GM12878 (cell line): Measurements from ENCODE around the gene OR6B1. TPM values are rescaled to one million over a fixed set of nuclear protein-coding genes. Genes with fewer than 3 reads are reported as not detected.

Experiments used
- ATAC-seq: fragments of 200-7000 bp; cut with Tn5 transposase; 3 replicates; pipeline ENCODE4 v1.9.1; 2020; ENCODE audit warnings: mild to moderate bottlenecking, moderate library complexity
- BruUV-seq: library from RNA; stranded (reverse); fragments of 400-500 nt; replicated peaks from 2 replicates; lab custom pipeline; 2021; lab: Mats Ljungman, UMichigan
- CTCF ChIA-PET: fragments of 300-600 bp; sonication (Branson Sonifier 250); formaldehyde crosslinking; extraction: SDS; loops from one replicate; lab custom pipeline; 2021; ENCODE audit warnings: inconsistent platforms; lab: Yijun Ruan, JAX
- POLR2A ChIA-PET: fragments of 350-600 bp; formaldehyde crosslinking; extraction: SDS; loops from one replicate; lab custom pipeline; 2021; ENCODE audit warnings: inconsistent platforms; lab: Charles Lee
- RAD21 ChIA-PET: fragments of 300-600 bp; sonication (Branson Sonifier 250); formaldehyde crosslinking; loops from one replicate; lab custom pipeline; 2023; ENCODE audit warnings: antibody characterized with exemption; ENCODE audit not compliant: unreplicated experiment; lab: Charles Lee
- SMC1A ChIA-PET: fragments of 300-600 bp; sonication (Branson Sonifier 250); formaldehyde crosslinking; loops from one replicate; lab custom pipeline; 2023; ENCODE audit not compliant: unreplicated experiment, uncharacterized antibody; lab: Charles Lee
- DNase-seq: peaks from one replicate; pipeline ENCODE4 v3.0.0-alpha.2; 2011; ENCODE audit warnings: low read depth, low spot score
- FAIRE-seq: peaks from 3 replicates; lab custom pipeline; 2011; peaks lifted over from hg19 to GRCh38; lab: Jason Lieb, UNC
- H2AFZ ChIP-seq: 2 replicates; pipeline ENCODE4 v1.6.0; 2011; ENCODE audit warnings: low read depth, low read length, control low read depth; ENCODE audit not compliant: control insufficient read depth
- H3K27ac ChIP-seq: 2 replicates; pipeline ENCODE4 v1.5.1; 2011; ENCODE audit warnings: control low read depth; ENCODE audit not compliant: control insufficient read depth, insufficient read depth
- H3K27me3 ChIP-seq, 2 experiments: replicated peaks in 1 of 2; 2 replicates each; pipeline versions ENCODE4 v1.6.0 to v1.6.1; 2011; ENCODE audit warnings: low read length in 1 of 2; ENCODE audit not compliant: control insufficient read depth in 2 of 2, insufficient read depth in 2 of 2
- H3K36me3 ChIP-seq, 2 experiments: 2 replicates each; pipeline ENCODE4 v1.5.1; 2011; ENCODE audit warnings: low read length in 1 of 2; ENCODE audit not compliant: control insufficient read depth in 2 of 2, insufficient read depth in 2 of 2
- H3K4me1 ChIP-seq: 2 replicates; pipeline ENCODE4 v1.6.1; 2011; ENCODE audit warnings: mild to moderate bottlenecking, low read length, moderate library complexity, mixed read lengths; ENCODE audit not compliant: control insufficient read depth, insufficient read depth
- H3K4me2 ChIP-seq: 2 replicates; pipeline ENCODE4 v1.6.0; 2011; ENCODE audit warnings: control low read depth; ENCODE audit not compliant: control insufficient read depth, insufficient read depth
- H3K4me3 ChIP-seq: fragments of 200-600 bp; sonication (generic); 2 replicates; pipeline ENCODE4 v1.5.1; 2016
- H3K79me2 ChIP-seq: 2 replicates; pipeline ENCODE4 v1.6.0; 2011; ENCODE audit warnings: low read length; ENCODE audit not compliant: control insufficient read depth, insufficient read depth
- H3K9ac ChIP-seq: 2 replicates; pipeline ENCODE4 v1.8.0; 2011; ENCODE audit warnings: low read length, control low read depth, mixed read lengths; ENCODE audit not compliant: control insufficient read depth, insufficient read depth
- H3K9me3 ChIP-seq: replicated peaks from 3 replicates; pipeline ENCODE4 v1.5.1; 2011; ENCODE audit warnings: mild to moderate bottlenecking, low read length; ENCODE audit not compliant: control insufficient read depth, insufficient read depth
- H4K20me1 ChIP-seq: 2 replicates; pipeline ENCODE4 v1.6.0; 2011; ENCODE audit not compliant: control insufficient read depth, insufficient read depth
- CBX3 ChIP-seq: fragments of 200-600 bp; sonication (generic); IDR thresholded peaks from 2 replicates; pipeline ENCODE4 v1.6.1; 2016; ENCODE audit warnings: low read depth, borderline replicate concordance
- CREB1 ChIP-seq: IDR thresholded peaks from 2 replicates; pipeline ENCODE4 v1.6.1; 2012; ENCODE audit warnings: low read depth, mild to moderate bottlenecking, inconsistent platforms
- IRF4 ChIP-seq: IDR thresholded peaks from 2 replicates; pipeline ENCODE4 v1.6.1; 2011; ENCODE audit warnings: low read depth, low read length
- MYB ChIP-seq: fragments of 150-350 bp; IDR thresholded peaks from 2 replicates; pipeline ENCODE4 v1.6.1; 2014; ENCODE audit warnings: mild to moderate bottlenecking, low read depth, low read length, borderline replicate concordance
- NFXL1 ChIP-seq: fragments of 450-650 bp; IDR thresholded peaks from 2 replicates; pipeline ENCODE4 v1.6.1; 2017; ENCODE audit warnings: antibody characterized with exemption, mild to moderate bottlenecking, borderline replicate concordance
- NKRF ChIP-seq: fragments of 450-650 bp; conservative IDR thresholded peaks from 2 replicates; pipeline ENCODE4 v1.6.1; 2017; ENCODE audit warnings: mild to moderate bottlenecking, moderate library complexity
- POLR2AphosphoS2 ChIP-seq: IDR thresholded peaks from 2 replicates; pipeline ENCODE4 v1.6.1; 2011; ENCODE audit warnings: low read depth, mild to moderate bottlenecking, low read length, improper control_type of control experiment, moderate library complexity
- RB1 ChIP-seq: fragments of 450-650 bp; formaldehyde crosslinking; IDR thresholded peaks from 2 replicates; pipeline ENCODE4 v1.6.1; 2017; ENCODE audit warnings: mild to moderate bottlenecking, borderline replicate concordance
- RCOR1 ChIP-seq: conservative IDR thresholded peaks from 2 replicates; pipeline ENCODE4 v1.6.1; 2012; ENCODE audit warnings: low read depth, low read length, improper control_type of control experiment
- RELA ChIP-seq: fragments of 450-650 bp; IDR thresholded peaks from 2 replicates; pipeline ENCODE4 v1.8.0; 2014; ENCODE audit warnings: borderline replicate concordance; ENCODE audit not compliant: partially characterized antibody
- SMARCA5 ChIP-seq: fragments of 450-650 bp; IDR thresholded peaks from 2 replicates; pipeline ENCODE4 v1.6.1; 2017; ENCODE audit warnings: mild to moderate bottlenecking
- SP1 ChIP-seq: IDR thresholded peaks from one replicate; pipeline ENCODE4 v1.6.1; 2011; ENCODE audit warnings: low read depth, low read length
- WRNIP1 ChIP-seq: IDR thresholded peaks from 2 replicates; pipeline ENCODE4 v1.6.1; 2011; ENCODE audit warnings: low read depth, low read length, improper control_type of control experiment, borderline replicate concordance
- ZZZ3 ChIP-seq: IDR thresholded peaks from 2 replicates; pipeline ENCODE4 v1.6.1; 2011; ENCODE audit warnings: low read depth; ENCODE audit not compliant: control insufficient read depth, insufficient read length
- WGBS: methylation state at CpG from one replicate; pipeline ENCODE4 v1.1.6; 2016; ENCODE audit warnings: low lambda C conversion rate; ENCODE audit not compliant: insufficient replicate concordance, insufficient coverage; ENCODE audit errors: missing lambda C conversion rate; 5-methylcytosine and 5-hydroxymethylcytosine counted together
- in situ Hi-C: fragments of 300-500 bp; cut with MboI; formaldehyde crosslinking; loops from 9 replicates; pipeline ENCODE4 v1.14.3; 2018; ENCODE audit warnings: mixed read lengths
- intact Hi-C: fragments of 100-400 bp; cut with micrococcal nuclease; formaldehyde crosslinking; loops from one replicate; pipeline ENCODE4 v1.14.2; 2022; ENCODE audit not compliant: unreplicated experiment
- polyA plus RNA-seq, 11 experiments: library from polyadenylated mRNA; depleted of rRNA in 4 of 11; unstranded in 6 of 11; stranded (reverse) in 5 of 11; fragments of >200 nt; fragmentation: Nextera tagmentation in 4 of 11; fragmentation: Illumina TruSeq in 1 of 11; extraction: Ambion mirVana in 4 of 11; extraction: Trizol in 1 of 11; gene quantifications; 1 replicate in 1 of 11; 2 replicates in 10 of 11; pipeline versions ENCODE4 v1.2.1 to v1.2.3, GENCODE V29; 2011 to 2016; ENCODE audit warnings: inconsistent platforms in 2 of 11, missing spikeins in 2 of 11, low read depth in 1 of 11
- total RNA-seq, 4 experiments: library from RNA; depleted of rRNA in 3 of 4; stranded (reverse); fragments of >200 nt in 3 of 4; fragmentation: Illumina TruSeq in 1 of 4; extraction: Trizol in 1 of 4; gene quantifications; 2 replicates each; pipeline versions ENCODE4 v1.2.1 to v1.2.3, GENCODE V29; 2013 to 2021
- TF ChIP-seq, protein P1 (sequence below): fragments of 150-350 bp; IDR thresholded peaks from 2 replicates; pipeline ENCODE4 v1.6.1; 2016; ENCODE audit warnings: low read depth, low read length

The OR6B1 gene
- total and polyA plus RNA-seq, 10 of the 15 experiments (the other 5 are each of a cell fraction or from before 2014, with no cell fraction given) = not detected

DNA sequence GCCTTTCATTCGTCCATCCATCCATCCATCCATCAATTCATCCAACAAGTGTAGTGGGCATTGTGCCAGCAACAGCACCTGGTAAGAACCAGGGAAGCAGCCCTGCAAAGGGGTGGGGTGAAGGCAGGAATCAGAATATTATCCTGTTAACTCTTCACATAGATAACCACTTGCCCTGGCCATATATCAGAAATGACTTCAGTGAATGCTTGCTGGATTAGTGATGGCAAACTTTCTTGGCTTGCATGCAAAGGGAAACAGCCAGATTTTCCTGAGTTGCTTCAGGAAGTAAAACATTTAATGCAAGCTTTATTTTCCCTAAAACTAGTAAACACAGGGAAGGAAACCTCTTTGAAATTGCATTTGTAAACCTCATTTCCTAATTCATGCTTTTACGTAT, 49.4 kb downstream of the OR6B1 start:
- Histone ChIP-seq H3K27me3 (no peaks in the 10 kb centered on the region; a peak in 1 of 4 replicates), H3K79me2 (no peaks in the 10 kb centered on the region), H3K36me3 (no peaks in the 10 kb centered on the region), H3K9me3 (no peaks in the 10 kb centered on the region), H3K4me3 (no peak overlapping the region), H3K4me2 (no peak overlapping the region), H3K9ac (no peak overlapping the region), H3K27ac (no peak overlapping the region), H3K4me1 (no peaks in the 10 kb centered on the region), H4K20me1 (no peaks in the 10 kb centered on the region), H2AFZ (no peak overlapping the region)
- FAIRE-seq (no peak), ATAC-seq (no peak), DNase-seq (no peak)
- no TSS peak for BruUV-seq
- no peak for TF ChIP-seq NFXL1
- no peak for TF ChIP-seq NKRF
- no peak for TF ChIP-seq RELA
- no peak for TF ChIP-seq SP1
- ChIA-PET POLR2A (no interaction called here), RAD21 (no interaction called here), CTCF (no interaction called here), SMC1A (no interaction called here)
- in situ Hi-C loops (no loop called here), intact Hi-C loops (no loop called here)
- 41% methylated on average over 2 of the region's 2 CpGs for WGBS

DNA sequence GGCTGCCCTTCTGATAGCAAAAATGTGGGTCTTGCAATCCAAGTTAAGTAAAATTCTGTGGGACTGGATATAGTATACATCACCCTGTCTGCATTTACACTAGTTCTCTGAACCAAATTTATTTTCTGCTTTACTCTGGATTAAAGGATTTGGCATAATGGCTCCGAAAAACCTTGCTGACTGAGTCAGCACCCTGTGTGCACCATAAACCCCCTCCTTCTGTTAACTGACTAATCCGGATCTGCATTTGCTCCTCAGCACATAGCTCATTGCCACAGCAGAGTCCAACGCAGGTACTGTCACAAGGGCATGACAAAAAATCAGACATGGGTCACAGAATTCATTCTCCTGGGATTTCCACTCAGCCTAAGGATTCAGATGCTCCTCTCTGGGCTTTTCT, 50.0 kb downstream of the OR6B1 start:
- no TSS peak for BruUV-seq
- WGBS = 9% methylated on average over 3 of the region's 3 CpGs
- POLR2A ChIA-PET = no interaction called here
- TF ChIP-seq NFXL1 (no peak), POLR2AphosphoS2 (no peak), RB1 (no peak), RCOR1 (no peak), ZZZ3 (no peak), CREB1 (no peak), WRNIP1 (no peak), IRF4 (no peak), CBX3 (no peak), SMARCA5 (no peak), MYB (no peak)
- TF ChIP-seq, protein P1, sequence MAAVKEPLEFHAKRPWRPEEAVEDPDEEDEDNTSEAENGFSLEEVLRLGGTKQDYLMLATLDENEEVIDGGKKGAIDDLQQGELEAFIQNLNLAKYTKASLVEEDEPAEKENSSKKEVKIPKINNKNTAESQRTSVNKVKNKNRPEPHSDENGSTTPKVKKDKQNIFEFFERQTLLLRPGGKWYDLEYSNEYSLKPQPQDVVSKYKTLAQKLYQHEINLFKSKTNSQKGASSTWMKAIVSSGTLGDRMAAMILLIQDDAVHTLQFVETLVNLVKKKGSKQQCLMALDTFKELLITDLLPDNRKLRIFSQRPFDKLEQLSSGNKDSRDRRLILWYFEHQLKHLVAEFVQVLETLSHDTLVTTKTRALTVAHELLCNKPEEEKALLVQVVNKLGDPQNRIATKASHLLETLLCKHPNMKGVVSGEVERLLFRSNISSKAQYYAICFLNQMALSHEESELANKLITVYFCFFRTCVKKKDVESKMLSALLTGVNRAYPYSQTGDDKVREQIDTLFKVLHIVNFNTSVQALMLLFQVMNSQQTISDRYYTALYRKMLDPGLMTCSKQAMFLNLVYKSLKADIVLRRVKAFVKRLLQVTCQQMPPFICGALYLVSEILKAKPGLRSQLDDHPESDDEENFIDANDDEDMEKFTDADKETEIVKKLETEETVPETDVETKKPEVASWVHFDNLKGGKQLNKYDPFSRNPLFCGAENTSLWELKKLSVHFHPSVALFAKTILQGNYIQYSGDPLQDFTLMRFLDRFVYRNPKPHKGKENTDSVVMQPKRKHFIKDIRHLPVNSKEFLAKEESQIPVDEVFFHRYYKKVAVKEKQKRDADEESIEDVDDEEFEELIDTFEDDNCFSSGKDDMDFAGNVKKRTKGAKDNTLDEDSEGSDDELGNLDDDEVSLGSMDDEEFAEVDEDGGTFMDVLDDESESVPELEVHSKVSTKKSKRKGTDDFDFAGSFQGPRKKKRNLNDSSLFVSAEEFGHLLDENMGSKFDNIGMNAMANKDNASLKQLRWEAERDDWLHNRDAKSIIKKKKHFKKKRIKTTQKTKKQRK = no peak

More for the DNA sequence above, 50.0 kb downstream of the OR6B1 start:
- no peaks in the 10 kb centered on the region for H3K4me1 ChIP-seq
- intact Hi-C loops = no loop called here
- H3K36me3 ChIP-seq = no peaks in the 10 kb centered on the region
- DNase-seq = no peak
- no peak overlapping the region for H3K27ac ChIP-seq
- no peak for ATAC-seq
- no peak overlapping the region for H2AFZ ChIP-seq
- H3K4me2 ChIP-seq = no peak overlapping the region
- H3K27me3 ChIP-seq = no peaks in the 10 kb centered on the region; a peak in 1 of 4 replicates
- no peaks in the 10 kb centered on the region for H3K9me3 ChIP-seq
- in situ Hi-C loops = no loop called here
- no peak overlapping the region for H3K9ac ChIP-seq
- FAIRE-seq = no peak
- no peaks in the 10 kb centered on the region for H3K79me2 ChIP-seq
- no peak overlapping the region for H3K4me3 ChIP-seq
- RAD21 ChIA-PET = no interaction called here
- no peaks in the 10 kb centered on the region for H4K20me1 ChIP-seq
- SMC1A ChIA-PET = no interaction called here
- CTCF ChIA-PET = no interaction called here
